ENCODE measurements around the gene RTP3.

RTP3 gene

GRCh38 chr3:46549408-46549904 lies 51.7 kb downstream of the RTP3 start:
- no peak for FAIRE-seq

GRCh38 chr3:46549989-46550388 lies 52.2 kb downstream of the RTP3 start:
- no peak for FAIRE-seq
